Stimulated activated CD8-positive, alpha-beta memory T cell treated with anti-CD3 and anti-CD28 coated beads, Interleukin-4, amount 100 ng/mL, for 48 hours (primary cell): ENCODE results near the gene CDNF.

ENCODE experiments used
- DNase-seq: peaks from one replicate; pipeline ENCODE4 v3.0.0-alpha.2; 2020

Gene CDNF

GRCh38 chr10:14784459-14785055 is 53.3 kb downstream of the CDNF start:
- DNase-seq: no peak

DNA sequence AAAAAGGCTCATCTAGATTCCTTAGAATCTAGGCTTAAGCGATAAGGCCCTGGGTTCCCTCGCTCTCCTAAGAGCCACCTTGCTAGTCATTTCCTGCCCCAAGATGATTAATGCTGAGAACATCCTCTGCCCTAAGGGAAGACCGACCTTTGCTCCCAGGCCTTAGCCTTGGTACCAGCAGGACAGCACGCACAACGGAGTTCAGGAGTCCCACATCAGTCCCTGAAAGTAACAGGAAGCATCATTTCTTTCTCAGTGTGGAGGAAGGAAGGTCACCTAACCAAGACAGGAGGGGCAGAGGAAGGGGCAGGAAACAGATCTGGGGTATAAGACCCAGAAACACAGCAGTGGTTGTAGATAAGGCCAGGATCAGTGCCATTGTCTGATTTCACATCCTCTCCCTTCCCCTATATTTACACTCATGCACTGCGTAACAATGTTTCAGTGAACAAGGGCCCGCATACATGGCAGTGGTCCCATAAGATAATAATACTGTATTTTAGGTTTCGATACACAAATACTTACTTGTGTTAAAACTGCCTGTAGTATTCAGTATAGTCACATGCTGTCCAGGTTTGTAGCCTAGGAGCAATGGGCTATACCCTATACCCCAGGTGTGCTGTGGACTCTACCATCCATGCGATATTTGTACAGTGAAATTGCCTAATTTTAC is 55.0 kb downstream of the CDNF start:
- DNase-seq: peak; percentile 36

GRCh38 chr10:14781763-14782162 is 56.1 kb downstream of the CDNF start:
- DNase-seq: no peak

DNA sequence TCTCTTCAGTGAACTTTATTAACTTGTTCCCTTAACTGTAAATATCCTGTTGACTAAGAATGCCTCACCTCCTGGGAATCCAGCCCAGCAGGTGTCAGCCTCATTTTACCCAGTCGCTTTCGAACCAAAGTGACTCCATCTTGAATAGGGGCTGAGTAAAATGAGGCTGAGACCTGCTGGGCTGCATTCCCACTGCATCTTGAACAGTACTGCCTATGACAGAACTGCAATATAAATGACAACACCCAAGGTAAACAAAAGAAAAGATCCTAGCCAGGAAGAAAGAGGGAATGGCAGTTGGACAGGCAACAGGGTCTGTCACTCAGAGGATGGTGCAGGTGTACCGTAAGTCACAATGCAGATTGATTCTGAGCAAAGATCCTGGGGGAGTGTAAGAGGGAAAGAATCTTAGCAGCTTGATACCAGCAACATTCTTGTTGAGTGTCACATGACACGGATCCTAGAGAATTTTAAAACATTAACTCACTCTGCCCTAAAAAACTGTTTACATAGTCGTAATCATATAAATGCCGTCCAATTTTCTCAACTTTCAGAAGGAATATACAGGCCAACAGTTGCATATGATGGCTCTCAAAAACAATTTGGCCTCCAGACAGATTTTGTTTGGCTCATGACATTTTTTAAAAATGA is 58.7 kb downstream of the CDNF start:
- no peak for DNase-seq

- DNase-seq: no peak
These were observed 61.3 kb downstream of the CDNF start for GRCh38 chr10:14776546-14776945.

GRCh38 chr10:14775656-14776055 is 62.2 kb downstream of the CDNF start:
- no peak for DNase-seq

GRCh38 chr10:14774797-14775196 is 63.0 kb downstream of the CDNF start, which contains the start of gene FAM107B:
TSS of gene FAM107B (minus strand) at chr10:14774897. CDS start at chr10:14774663, 234 bp downstream.
- no peak for DNase-seq

DNA sequence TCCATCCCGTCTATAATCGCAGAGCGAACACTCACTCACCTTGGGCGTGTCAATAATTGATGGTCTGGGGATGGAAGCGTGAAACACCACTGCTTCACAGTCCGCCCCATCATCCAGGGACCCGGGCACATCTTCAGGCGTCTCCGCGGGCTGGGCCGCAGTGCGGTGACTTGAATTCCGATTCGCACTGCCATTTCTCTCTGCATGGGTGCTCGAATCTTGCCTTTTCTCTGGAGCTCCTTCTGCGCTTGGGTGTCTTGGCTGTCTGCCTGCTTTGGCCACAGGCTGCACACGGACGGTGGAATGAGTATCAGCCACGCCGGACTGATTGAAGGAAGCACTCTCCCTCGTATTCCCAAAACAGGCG is 63.6 kb downstream of the CDNF start:
- DNase-seq: no peak

DNA sequence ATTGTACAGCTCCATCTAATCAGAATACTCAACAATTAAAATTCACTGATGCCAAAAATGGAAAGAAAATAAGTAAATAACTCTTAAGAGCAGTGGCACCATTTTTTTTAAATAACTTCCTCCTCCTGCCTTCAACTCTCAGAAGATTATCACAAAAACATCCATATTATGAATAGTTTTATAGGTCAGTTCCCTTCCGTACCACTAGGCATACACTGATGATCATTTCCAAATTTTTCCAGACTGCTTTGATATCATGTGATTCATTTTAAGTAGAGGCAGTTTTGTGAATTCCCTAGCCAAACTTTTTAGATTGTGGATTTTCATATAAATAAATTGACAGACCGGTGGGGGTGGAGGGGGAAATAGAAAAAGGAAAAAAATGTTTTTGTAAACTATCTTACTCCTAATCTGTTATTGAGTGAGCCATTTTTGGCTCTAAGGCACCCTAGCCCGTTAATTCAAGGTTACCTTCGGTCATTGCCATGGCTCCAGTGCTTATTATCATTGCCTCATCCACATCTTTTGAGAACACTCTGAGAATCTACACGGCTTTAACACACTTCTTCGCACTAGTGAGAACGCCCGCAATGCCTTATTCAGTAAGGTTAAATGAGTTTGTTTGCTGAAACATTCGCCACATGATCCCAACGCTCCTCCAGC is 64.2 kb downstream of the CDNF start:
- no peak for DNase-seq

- no peak for DNase-seq
These were observed 65.4 kb downstream of the CDNF start for GRCh38 chr10:14772399-14772798.

DNA sequence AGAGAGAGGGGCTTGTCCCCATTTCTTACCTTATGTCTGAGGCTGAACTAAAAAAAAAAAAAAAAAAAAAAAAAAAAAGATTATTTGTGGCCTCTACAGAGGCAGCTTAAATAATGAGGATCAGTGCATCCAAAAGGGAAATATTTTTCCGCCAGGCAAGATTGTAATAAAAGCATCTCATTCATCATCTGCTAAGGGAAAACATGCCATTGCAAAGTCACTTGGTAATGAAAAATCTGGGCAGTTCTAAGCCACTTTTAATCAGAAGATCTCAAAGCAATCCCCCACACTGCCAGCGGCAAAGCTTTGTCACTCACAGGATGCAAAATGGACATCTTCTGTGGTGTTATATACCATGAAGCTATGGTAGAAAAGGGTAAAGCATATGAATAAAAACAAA is 66.9 kb downstream of the CDNF start:
- no peak for DNase-seq
